HL-60 (cell line): ENCODE data around the gene FBLL1.
A peak's percentile ranks its signal among the peaks of the same experiment; 100 is the strongest.

ENCODE experiments used
- DNase-seq, 2 experiments: peaks; one replicate each; pipeline ENCODE4 v3.0.0-alpha.2; 2010 to 2020; ENCODE audit warnings: low read depth in 1 of 2, low spot score in 1 of 2
- H3K27ac ChIP-seq: fragments of 250-450 bp; sonication (Bioruptor Pico); replicated peaks from 2 replicates; pipeline ENCODE4 v1.5.1; 2020; ENCODE audit warnings: mild to moderate bottlenecking, moderate library complexity
- H3K27me3 ChIP-seq: fragments of 250-450 bp; sonication (Bioruptor Pico); 2 replicates; pipeline ENCODE4 v1.5.1; 2021; ENCODE audit warnings: mild to moderate bottlenecking, moderate library complexity; ENCODE audit not compliant: insufficient read depth, poor library complexity, severe bottlenecking
- H3K4me3 ChIP-seq: replicated peaks from 2 replicates; pipeline ENCODE4 v1.5.1; 2011; ENCODE audit warnings: mild to moderate bottlenecking, control low read depth, low read length; ENCODE audit not compliant: insufficient read depth
- GABPA ChIP-seq: IDR thresholded peaks from 2 replicates; pipeline ENCODE4 v1.6.1; 2012; ENCODE audit warnings: low read depth
- POLR2AphosphoS5 ChIP-seq: IDR thresholded peaks from 2 replicates; pipeline ENCODE4 v1.6.1; 2012; ENCODE audit warnings: low read depth
- SPI1 ChIP-seq: IDR thresholded peaks from 2 replicates; pipeline ENCODE4 v1.6.1; 2012; ENCODE audit warnings: low read depth, mild to moderate bottlenecking, borderline replicate concordance
- TF ChIP-seq, protein P1 (sequence below): IDR thresholded peaks from one replicate; pipeline ENCODE4 v1.5.1; 2011; ENCODE audit warnings: low read length, control low read depth, inconsistent platforms; ENCODE audit not compliant: insufficient read depth
- TF ChIP-seq, protein P2 (sequence below): IDR thresholded peaks from 2 replicates; pipeline ENCODE4 v1.6.1; 2012; ENCODE audit warnings: low read depth; ENCODE audit not compliant: insufficient replicate concordance

The FBLL1 gene

DNA sequence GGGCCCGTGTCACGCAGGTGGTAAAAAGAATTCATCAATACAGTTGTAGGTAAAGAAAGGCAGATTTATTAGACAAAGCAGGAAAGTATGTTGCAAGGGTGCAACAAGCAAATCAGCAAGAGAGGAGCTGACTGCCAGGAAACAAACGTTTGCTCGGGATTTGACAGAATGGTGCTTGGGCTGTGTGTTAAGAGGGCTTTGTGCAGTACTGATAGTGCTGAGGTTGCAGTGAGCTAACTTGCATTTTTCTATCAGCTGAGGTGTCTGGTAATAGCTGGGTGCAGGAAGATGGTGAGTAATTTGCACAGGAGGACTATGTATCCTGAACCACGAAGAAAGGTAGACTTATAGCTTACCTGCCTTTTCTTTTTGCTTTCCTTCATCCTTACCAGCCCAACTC lies 46.7 kb upstream of the FBLL1 start:
- TF ChIP-seq, protein P1, sequence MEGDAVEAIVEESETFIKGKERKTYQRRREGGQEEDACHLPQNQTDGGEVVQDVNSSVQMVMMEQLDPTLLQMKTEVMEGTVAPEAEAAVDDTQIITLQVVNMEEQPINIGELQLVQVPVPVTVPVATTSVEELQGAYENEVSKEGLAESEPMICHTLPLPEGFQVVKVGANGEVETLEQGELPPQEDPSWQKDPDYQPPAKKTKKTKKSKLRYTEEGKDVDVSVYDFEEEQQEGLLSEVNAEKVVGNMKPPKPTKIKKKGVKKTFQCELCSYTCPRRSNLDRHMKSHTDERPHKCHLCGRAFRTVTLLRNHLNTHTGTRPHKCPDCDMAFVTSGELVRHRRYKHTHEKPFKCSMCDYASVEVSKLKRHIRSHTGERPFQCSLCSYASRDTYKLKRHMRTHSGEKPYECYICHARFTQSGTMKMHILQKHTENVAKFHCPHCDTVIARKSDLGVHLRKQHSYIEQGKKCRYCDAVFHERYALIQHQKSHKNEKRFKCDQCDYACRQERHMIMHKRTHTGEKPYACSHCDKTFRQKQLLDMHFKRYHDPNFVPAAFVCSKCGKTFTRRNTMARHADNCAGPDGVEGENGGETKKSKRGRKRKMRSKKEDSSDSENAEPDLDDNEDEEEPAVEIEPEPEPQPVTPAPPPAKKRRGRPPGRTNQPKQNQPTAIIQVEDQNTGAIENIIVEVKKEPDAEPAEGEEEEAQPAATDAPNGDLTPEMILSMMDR, result no peak
- TF ChIP-seq, protein P2, sequence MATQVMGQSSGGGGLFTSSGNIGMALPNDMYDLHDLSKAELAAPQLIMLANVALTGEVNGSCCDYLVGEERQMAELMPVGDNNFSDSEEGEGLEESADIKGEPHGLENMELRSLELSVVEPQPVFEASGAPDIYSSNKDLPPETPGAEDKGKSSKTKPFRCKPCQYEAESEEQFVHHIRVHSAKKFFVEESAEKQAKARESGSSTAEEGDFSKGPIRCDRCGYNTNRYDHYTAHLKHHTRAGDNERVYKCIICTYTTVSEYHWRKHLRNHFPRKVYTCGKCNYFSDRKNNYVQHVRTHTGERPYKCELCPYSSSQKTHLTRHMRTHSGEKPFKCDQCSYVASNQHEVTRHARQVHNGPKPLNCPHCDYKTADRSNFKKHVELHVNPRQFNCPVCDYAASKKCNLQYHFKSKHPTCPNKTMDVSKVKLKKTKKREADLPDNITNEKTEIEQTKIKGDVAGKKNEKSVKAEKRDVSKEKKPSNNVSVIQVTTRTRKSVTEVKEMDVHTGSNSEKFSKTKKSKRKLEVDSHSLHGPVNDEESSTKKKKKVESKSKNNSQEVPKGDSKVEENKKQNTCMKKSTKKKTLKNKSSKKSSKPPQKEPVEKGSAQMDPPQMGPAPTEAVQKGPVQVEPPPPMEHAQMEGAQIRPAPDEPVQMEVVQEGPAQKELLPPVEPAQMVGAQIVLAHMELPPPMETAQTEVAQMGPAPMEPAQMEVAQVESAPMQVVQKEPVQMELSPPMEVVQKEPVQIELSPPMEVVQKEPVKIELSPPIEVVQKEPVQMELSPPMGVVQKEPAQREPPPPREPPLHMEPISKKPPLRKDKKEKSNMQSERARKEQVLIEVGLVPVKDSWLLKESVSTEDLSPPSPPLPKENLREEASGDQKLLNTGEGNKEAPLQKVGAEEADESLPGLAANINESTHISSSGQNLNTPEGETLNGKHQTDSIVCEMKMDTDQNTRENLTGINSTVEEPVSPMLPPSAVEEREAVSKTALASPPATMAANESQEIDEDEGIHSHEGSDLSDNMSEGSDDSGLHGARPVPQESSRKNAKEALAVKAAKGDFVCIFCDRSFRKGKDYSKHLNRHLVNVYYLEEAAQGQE, result no peak
- TF ChIP-seq POLR2AphosphoS5 (no peak), SPI1 (no peak), GABPA (no peak)
- DNase-seq, result no peak
- no peaks in the 10 kb centered on the region for H3K27me3 ChIP-seq
- no peak overlapping the region for H3K4me3 ChIP-seq
- no peak overlapping the region for H3K27ac ChIP-seq

DNA sequence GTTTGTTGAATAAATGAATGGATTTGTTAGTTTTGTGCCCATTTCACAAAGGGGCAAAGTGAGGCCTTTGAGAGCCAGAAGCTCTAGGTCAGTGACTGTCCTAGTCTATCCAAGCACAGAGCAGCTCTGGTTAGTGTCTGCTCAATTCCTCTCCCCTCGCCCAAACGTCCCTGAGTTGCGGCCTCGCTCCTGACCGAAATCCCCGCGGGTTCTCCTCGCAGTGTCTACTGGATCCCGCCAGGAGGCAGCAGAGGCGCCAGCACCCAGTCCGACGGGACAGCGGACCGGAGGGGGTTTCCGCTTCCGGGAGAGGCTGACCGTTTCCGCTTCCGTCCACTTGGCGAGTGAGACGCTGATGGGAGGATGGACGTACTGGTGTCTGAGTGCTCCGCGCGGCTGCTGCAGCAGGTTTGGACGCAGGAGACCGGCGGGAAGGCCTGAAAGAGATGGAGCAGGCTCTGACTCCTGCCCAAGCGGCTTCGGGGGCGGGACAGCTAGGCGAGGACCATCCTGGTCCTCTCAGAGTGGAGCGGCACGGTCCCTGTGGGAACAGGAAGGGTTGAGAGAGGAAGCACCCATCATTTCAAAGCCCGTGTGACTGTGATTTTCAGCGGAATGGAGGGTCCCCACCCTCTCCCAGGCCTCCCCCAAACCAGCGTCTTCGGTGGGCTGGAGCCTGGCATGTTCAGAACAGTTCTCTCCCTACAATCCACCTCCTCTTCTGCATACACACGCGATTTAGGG lies 42.8 kb upstream of the FBLL1 start, which contains the start of gene RARS1:
TSS of gene RARS1 (plus strand) at position 336 of the 744 bp plus-strand sequence. CDS start at position 364, 28 bp downstream.
- Histone ChIP-seq H3K27me3 (no peaks in the 10 kb centered on the region), H3K4me3 (peak within 1 kb of the TSS; percentile 100), H3K27ac (peak within 1 kb of the TSS; percentile 48)
- peak; percentile 85 to 93 for DNase-seq
- TF ChIP-seq SPI1 (no peak), POLR2AphosphoS5 (peak; percentile 97), GABPA (peak; percentile 100)
- TF ChIP-seq, protein P1, result peak; percentile 97
- TF ChIP-seq, protein P2, result peak; percentile 86

DNA sequence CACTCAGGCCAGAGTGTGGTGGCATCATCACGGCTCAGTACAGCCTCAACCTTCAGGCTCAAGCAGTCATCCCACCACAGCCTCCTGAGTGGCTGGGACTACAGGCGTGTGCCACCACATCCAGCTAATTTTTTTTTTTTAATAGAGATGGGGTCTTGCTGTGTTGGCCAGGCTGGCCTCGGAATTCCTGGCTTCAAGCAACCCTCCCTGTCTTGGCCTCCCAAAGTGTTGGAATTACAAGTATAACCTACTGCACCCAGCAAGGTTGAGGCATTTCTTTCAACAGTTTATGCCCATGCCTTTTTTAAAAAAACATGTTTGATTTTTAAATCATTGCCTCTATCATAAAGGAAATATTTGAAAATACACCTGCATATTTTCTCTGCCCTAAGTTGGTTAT lies 40.0 kb upstream of the FBLL1 start:
- Histone ChIP-seq H3K27ac (no peak overlapping the region), H3K4me3 (no peak overlapping the region), H3K27me3 (no peaks in the 10 kb centered on the region)
- no peak for DNase-seq
- TF ChIP-seq SPI1 (no peak), POLR2AphosphoS5 (no peak), GABPA (no peak)
- TF ChIP-seq, protein P1, result no peak
- TF ChIP-seq, protein P2, result no peak
